Measurements from ENCODE around the gene PACRG. TPM values are rescaled to one million over a fixed set of nuclear protein-coding genes. Genes with fewer than 3 reads are reported as not detected.
A peak's percentile ranks its signal among the peaks of the same experiment; 100 is the strongest.

PACRG gene
- total RNA-seq, 1 donor from 2014 or later: 2.4 TPM

GRCh38 chr6:162721404-162721687, 6.4 kb upstream of the PACRG start:
- Mint-ChIP-seq H3K9me3 (ENCODE audit: low read depth) (peaks cover 13% of the 10 kb centered on the region), H3K27me3 (no peaks in the 10 kb centered on the region), H3K27ac (no peak overlapping the region), H3K36me3 (ENCODE audit: insufficient read depth) (no peaks in the 10 kb centered on the region), H3K4me1 (ENCODE audit: low read depth) (peaks cover 5% of the 10 kb centered on the region), H3K4me3 (ENCODE audit: low read depth) (no peak overlapping the region)
- DNase-seq (ENCODE audit: low spot score, unreplicated experiment): no peak
- TF ChIP-seq CTCF (IDR thresholded peaks at IDR 0.05; ENCODE audit: unreplicated experiment): no peak

- H3K4me1 Mint-ChIP-seq (ENCODE audit: low read depth): peaks cover 12% of the 10 kb centered on the region
- TF ChIP-seq CTCF (IDR thresholded peaks at IDR 0.05; ENCODE audit: unreplicated experiment): no peak
- H3K36me3 Mint-ChIP-seq (ENCODE audit: insufficient read depth): no peaks in the 10 kb centered on the region
- no peak overlapping the region for H3K27ac Mint-ChIP-seq
- peaks cover 10% of the 10 kb centered on the region for H3K9me3 Mint-ChIP-seq (ENCODE audit: low read depth)
- DNase-seq (ENCODE audit: low spot score, unreplicated experiment): no peak
- H3K4me3 Mint-ChIP-seq (ENCODE audit: low read depth): no peak overlapping the region
- H3K27me3 Mint-ChIP-seq: no peaks in the 10 kb centered on the region
Measured at GRCh38 chr6:162722226-162722625, 5.5 kb upstream of the PACRG start.

- peaks cover 12% of the 10 kb centered on the region for H3K4me1 Mint-ChIP-seq (ENCODE audit: low read depth)
- DNase-seq (ENCODE audit: low spot score, unreplicated experiment): no peak
- no peaks in the 10 kb centered on the region for H3K27me3 Mint-ChIP-seq
- H3K9me3 Mint-ChIP-seq (ENCODE audit: low read depth): peaks cover 10% of the 10 kb centered on the region
- H3K27ac Mint-ChIP-seq: no peak overlapping the region
- no peak overlapping the region for H3K4me3 Mint-ChIP-seq (ENCODE audit: low read depth)
- TF ChIP-seq CTCF (IDR thresholded peaks at IDR 0.05; ENCODE audit: unreplicated experiment): no peak
- no peaks in the 10 kb centered on the region for H3K36me3 Mint-ChIP-seq (ENCODE audit: insufficient read depth)
Measured at GRCh38 chr6:162722633-162723032, 5.1 kb upstream of the PACRG start.

- no peaks in the 10 kb centered on the region for H3K27me3 Mint-ChIP-seq
- no peak for TF ChIP-seq CTCF (IDR thresholded peaks at IDR 0.05; ENCODE audit: unreplicated experiment)
- no peak for DNase-seq (ENCODE audit: low spot score, unreplicated experiment)
- peaks cover 15% of the 10 kb centered on the region for H3K4me1 Mint-ChIP-seq (ENCODE audit: low read depth)
- H3K27ac Mint-ChIP-seq: peak overlapping the region; percentile 99
- no peaks in the 10 kb centered on the region for H3K36me3 Mint-ChIP-seq (ENCODE audit: insufficient read depth)
- H3K4me3 Mint-ChIP-seq (ENCODE audit: low read depth): peak overlapping the region; percentile 92
- no peaks in the 10 kb centered on the region for H3K9me3 Mint-ChIP-seq (ENCODE audit: low read depth)
Measured at GRCh38 chr6:162726947-162727321, 840 bp upstream of the PACRG start.

GRCh38 chr6:162728197-162728596, 423 bp downstream of the PACRG start:
- Mint-ChIP-seq H3K36me3 (ENCODE audit: insufficient read depth) (no peaks in the 10 kb centered on the region), H3K4me3 (ENCODE audit: low read depth) (peak overlapping the region; percentile 51), H3K27ac (peak overlapping the region; percentile 57), H3K4me1 (ENCODE audit: low read depth) (peaks cover 16% of the 10 kb centered on the region), H3K27me3 (no peaks in the 10 kb centered on the region), H3K9me3 (ENCODE audit: low read depth) (no peaks in the 10 kb centered on the region)
- no peak for DNase-seq (ENCODE audit: low spot score, unreplicated experiment)
- no peak for TF ChIP-seq CTCF (IDR thresholded peaks at IDR 0.05; ENCODE audit: unreplicated experiment)

Data from progenitor cell of endocrine pancreas (in vitro differentiated cells).